Effector memory CD8-positive, alpha-beta T cell (primary cell): ENCODE measurements around the gene ZNF276.
"Not testable (repeated sequence)": the region's sequence is repeated elsewhere in the genome, so short reads cannot be mapped to it uniquely, and the experiment has no call there.

Experiments
- ATAC-seq: fragments of 150-1000 bp; cut with Tn5 transposase; replicated peaks from 2 replicates; pipeline ENCODE4 v1.10.0; 2021; ENCODE audit warnings: mild to moderate bottlenecking, moderate library complexity
- DNase-seq, 3 experiments: peaks; one replicate each; pipeline ENCODE4 v3.0.0; 2021
- H3K27ac Mint-ChIP-seq, 2 donors: one replicate each; pipeline ENCODE4 v1.8.0; 2022; ENCODE audit warnings: mild to moderate bottlenecking in 2 of 2, mixed read lengths in 2 of 2, moderate library complexity in 2 of 2
- H3K27me3 Mint-ChIP-seq, 2 donors: one replicate each; pipeline ENCODE4 v1.8.0; 2022; ENCODE audit warnings: mixed read lengths in 2 of 2
- H3K36me3 Mint-ChIP-seq: one replicate; pipeline ENCODE4 v1.8.0; 2022; ENCODE audit warnings: mild to moderate bottlenecking, moderate library complexity, mixed read lengths; ENCODE audit not compliant: insufficient read depth
- H3K4me1 Mint-ChIP-seq, 2 donors: one replicate each; pipeline ENCODE4 v1.8.0; 2022; ENCODE audit warnings: low read depth in 2 of 2, mixed read lengths in 2 of 2
- H3K4me3 Mint-ChIP-seq, 2 donors: one replicate each; pipeline ENCODE4 v1.8.0; 2022; ENCODE audit warnings: mild to moderate bottlenecking in 2 of 2, mixed read lengths in 2 of 2, moderate library complexity in 2 of 2
- H3K9me3 Mint-ChIP-seq, 2 donors: one replicate each; pipeline ENCODE4 v1.8.0; 2022; ENCODE audit warnings: mixed read lengths in 2 of 2

The ZNF276 gene

DNA sequence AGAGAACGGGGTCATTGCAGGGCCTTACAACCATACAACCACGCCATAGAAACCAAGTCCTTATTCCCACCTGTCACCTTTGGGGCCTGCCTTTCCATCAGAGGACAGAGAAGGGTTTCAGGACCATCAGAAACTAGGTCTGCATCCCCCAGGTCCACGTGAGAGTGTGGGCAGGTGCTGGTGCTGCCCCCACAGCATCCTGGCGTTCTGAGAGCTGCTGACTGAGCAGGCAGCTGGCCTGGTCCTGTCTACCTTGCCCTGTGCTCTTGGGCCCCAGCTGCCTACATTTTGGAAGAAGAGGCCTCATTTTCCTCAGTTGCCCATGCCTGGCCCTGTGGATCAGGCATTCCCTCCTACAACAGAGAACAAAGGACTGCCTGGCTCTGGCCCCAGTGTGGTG lies 21.6 kb downstream of the ZNF276 start:
- peak overlapping the region; percentile 75 to 81 for H3K27ac Mint-ChIP-seq
- H3K27me3 Mint-ChIP-seq, result no peaks in the 10 kb centered on the region
- no peaks in the 10 kb centered on the region for H3K9me3 Mint-ChIP-seq
- DNase-seq, result no peak
- H3K4me3 Mint-ChIP-seq, result no peak overlapping the region
- ATAC-seq, result peak; percentile 33
- peaks cover 8 to 22% of the 10 kb centered on the region in 2 donors for H3K4me1 Mint-ChIP-seq
- H3K36me3 Mint-ChIP-seq, result peaks cover 74% of the 10 kb centered on the region

DNA sequence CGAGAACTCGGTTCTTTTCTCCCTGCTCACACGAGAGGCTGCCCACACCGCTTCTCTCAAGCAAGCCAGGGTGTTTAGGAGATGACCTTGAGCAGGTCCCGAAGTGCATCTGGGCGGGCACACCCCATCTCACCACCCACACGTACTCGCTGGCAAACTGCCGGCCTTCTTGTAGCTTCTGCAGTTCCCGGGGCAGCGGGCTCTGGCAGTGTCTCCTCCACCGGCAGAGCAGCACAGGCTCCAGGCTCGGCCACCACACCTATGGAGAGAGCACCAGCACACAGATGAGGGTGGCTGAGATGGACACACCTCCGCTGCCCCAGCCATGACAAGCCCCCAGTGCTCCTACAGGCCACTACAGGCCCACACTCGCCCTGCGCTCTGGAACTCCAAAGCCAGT lies 23.5 kb downstream of the ZNF276 start:
- no peaks in the 10 kb centered on the region for H3K9me3 Mint-ChIP-seq
- ATAC-seq (no peak), DNase-seq (no peak)
- H3K4me3 Mint-ChIP-seq, result no peak overlapping the region
- H3K27ac Mint-ChIP-seq, result no peak overlapping the region
- H3K36me3 Mint-ChIP-seq, result peaks cover 60% of the 10 kb centered on the region
- peaks cover 6 to 19% of the 10 kb centered on the region in 2 donors for H3K4me1 Mint-ChIP-seq
- no peaks in the 10 kb centered on the region for H3K27me3 Mint-ChIP-seq

DNA sequence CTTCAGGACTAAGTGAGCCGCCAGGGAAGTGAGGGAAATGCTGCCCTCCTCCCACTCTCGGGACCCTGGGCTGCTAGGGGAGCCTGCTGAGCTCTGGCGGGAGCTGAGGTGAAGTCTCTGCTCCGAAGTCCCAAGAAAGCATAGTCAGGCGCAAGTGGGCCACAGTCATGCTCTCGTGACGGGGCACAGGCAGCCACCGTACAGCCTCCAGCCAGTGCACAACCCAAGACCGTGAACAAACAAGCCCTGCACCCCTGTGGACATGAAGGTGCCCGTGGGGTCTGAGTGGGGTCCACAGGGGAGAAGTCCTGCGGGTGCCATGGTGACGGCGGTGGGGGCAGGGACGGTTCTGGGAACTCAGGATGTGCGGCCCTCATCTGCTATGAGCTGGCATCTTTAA lies 24.7 kb downstream of the ZNF276 start:
- ATAC-seq (no peak), DNase-seq (no peak)
- H3K9me3 Mint-ChIP-seq, result no peaks in the 10 kb centered on the region
- H3K4me3 Mint-ChIP-seq, result no peak overlapping the region
- H3K36me3 Mint-ChIP-seq, result peaks cover 57% of the 10 kb centered on the region
- H3K27me3 Mint-ChIP-seq, result no peaks in the 10 kb centered on the region
- H3K4me1 Mint-ChIP-seq, result peaks cover 8 to 17% of the 10 kb centered on the region in 2 donors
- H3K27ac Mint-ChIP-seq, result peak overlapping the region in 1 of 2 donors; percentile 82

DNA sequence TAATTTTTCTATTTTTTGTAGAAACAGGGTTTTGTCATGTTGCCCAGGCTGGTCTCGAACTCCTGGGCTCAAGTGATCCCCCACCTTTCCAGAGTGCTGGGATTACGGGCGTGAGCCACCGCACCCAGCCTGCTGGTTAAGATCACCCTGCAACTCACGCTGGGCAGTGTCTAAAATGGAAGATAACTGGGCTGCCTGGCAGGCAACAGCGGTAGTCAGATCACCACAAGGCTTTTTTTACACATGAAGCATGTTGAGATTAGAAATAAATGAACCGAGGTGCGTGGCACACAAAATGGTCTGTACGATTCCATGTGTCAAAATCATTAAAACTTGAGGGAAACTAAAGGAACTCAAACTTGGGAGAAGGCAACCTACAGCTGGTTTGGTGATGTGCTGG lies 26.7 kb downstream of the ZNF276 start:
- H3K36me3 Mint-ChIP-seq, result peaks cover 37% of the 10 kb centered on the region
- no peak overlapping the region for H3K27ac Mint-ChIP-seq
- DNase-seq, result no peak
- no peaks in the 10 kb centered on the region for H3K27me3 Mint-ChIP-seq
- H3K4me3 Mint-ChIP-seq, result no peak overlapping the region
- no peaks in the 10 kb centered on the region for H3K9me3 Mint-ChIP-seq
- no peak for ATAC-seq
- peaks cover 4 to 15% of the 10 kb centered on the region in 2 donors for H3K4me1 Mint-ChIP-seq

DNA sequence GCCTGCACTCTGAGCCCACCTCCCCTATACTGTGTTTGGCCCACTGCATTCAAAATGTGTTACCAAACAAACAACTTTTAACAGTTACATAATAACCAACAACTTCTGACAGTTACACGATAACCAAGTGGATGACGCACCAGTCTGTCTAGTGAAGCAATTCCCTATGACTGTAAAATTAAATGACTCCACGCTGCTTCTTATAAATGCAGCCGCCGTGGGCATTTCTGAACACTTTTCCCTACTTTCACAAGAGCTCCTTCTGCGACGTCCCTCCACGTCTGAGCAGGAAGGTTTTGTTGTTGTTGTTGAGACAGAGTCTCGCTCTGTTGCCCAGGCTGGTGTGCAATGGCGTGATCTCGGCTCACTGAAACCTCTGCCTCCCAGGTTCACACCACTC lies 27.6 kb downstream of the ZNF276 start:
- DNase-seq (no peak), ATAC-seq (no peak)
- Mint-ChIP-seq H3K27ac (no peak overlapping the region), H3K36me3 (peaks cover 33% of the 10 kb centered on the region), H3K9me3 (no peaks in the 10 kb centered on the region), H3K27me3 (no peaks in the 10 kb centered on the region), H3K4me3 (no peak overlapping the region), H3K4me1 (peaks cover 8 to 15% of the 10 kb centered on the region in 2 donors)

DNA sequence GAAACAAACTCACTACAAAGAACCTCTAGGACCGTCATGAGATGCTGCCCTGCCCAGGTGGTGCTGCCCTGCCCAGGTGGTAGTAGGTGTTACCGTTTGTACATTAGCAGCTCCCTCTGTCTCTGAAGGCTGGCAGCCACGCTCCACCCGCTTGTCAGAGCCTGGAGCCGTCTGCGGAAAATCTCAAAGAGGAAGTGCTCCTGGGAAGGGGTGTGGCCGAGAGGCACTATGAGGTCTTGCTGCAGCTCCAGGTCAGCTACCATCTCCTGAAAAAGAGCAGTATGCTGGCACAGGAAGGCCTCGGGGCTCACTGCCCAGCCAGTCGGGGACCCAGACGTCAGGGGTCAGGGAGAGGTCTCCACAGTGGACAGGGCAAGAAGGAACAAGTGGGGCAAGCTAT lies 28.3 kb downstream of the ZNF276 start:
- Mint-ChIP-seq H3K36me3 (peaks cover 26% of the 10 kb centered on the region), H3K4me1 (peaks cover 8 to 13% of the 10 kb centered on the region in 2 donors), H3K27me3 (no peaks in the 10 kb centered on the region), H3K9me3 (no peaks in the 10 kb centered on the region), H3K27ac (peak overlapping the region in 1 of 2 donors; percentile 52), H3K4me3 (no peak overlapping the region)
- DNase-seq (no peak), ATAC-seq (no peak)

DNA sequence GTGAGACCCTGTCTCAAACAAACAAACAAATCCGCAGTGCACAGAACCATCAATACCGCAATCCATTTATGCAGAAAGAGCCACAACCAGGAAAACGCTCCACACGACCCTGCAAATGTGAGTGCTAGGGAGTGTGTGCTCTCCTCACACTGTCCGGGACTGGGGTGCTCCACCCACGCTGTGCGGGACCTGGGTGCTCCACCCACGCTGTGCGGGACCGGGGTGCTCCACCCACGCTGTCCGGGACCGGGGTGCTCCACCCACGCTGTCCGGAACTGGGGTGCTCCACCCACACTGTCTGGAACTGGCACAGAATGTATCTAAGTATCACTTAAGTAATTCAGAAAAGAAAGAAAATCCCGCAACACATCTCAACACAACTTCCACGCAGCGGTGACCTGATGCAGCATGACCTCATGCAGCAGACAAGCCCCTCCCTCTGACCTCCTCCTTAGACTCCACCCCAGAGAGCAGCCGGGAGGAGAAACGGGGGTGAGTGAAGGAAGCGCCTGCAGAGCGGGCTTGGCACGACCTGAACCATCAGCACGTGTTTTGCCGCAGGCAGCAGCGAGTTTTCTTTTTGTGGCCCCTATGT lies 38.5 kb downstream of the ZNF276 start:
- peaks cover 30 to 32% of the 10 kb centered on the region in 2 donors for H3K4me1 Mint-ChIP-seq
- peaks cover 27% of the 10 kb centered on the region for H3K36me3 Mint-ChIP-seq
- peak overlapping the region; percentile 83 to 84 for H3K4me3 Mint-ChIP-seq

DNA sequence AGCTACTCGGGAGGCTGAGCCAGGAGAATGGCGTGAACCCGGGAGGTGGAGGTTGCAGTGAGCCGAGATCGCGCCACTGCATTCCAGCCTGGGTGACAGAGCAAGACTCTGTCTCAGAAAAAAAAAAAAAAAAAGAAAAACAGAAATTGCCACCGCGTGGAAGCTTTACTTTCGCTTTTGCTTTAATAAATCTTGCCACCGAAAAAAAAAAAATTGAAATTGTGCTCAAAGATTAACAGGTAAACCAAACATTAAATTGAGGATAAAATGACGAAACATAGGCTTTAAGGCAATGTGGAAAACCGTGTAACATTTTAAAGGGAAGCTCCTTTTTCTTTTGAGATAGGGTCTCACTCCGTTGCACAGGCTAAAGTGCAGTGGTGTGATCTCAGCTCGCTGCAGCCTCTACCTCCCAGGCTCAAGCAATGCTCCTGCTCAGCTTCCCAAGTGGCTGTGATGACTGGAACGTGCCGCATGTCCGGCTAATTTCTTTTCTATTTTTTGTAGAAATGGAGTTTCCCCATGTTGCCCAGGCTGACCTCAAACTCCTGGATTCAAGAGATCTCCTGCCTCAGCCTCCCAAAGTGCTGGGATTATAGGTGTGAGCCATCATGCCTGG lies 40.1 kb downstream of the ZNF276 start:
- peak overlapping the region; percentile 83 to 84 for H3K4me3 Mint-ChIP-seq
- ATAC-seq, result peak; percentile 57
- peaks cover 37 to 38% of the 10 kb centered on the region in 2 donors for H3K4me1 Mint-ChIP-seq

More for the DNA sequence above, 38.5 kb downstream of the ZNF276 start:
- Mint-ChIP-seq H3K27ac (peak overlapping the region; percentile 97), H3K9me3 (no peaks in the 10 kb centered on the region), H3K27me3 (no peaks in the 10 kb centered on the region)
- ATAC-seq (peak; percentile 28), DNase-seq (no peak)

DNA sequence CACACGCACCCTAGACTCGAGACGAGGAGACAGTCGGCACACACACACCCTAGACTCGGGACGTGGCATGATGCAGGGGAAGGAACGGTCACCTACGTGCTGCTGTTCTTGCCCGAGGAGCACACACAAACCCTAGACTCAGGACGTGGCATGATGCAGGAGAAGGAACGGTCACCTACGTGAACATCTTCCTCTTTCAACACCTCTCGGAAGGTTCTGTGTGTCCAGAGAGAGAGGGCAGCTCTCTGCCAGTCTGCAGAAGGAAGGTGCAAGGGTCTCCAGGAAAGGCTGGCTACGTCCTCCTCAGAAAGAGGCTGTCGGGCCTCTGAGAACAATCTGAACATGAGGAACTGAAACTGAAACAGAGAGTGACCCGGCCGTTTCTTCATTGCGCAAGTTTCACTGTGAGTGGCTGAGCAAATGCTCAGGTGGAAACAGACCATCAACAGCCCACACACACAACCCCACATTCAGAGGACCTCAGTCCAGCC lies 43.4 kb downstream of the ZNF276 start:
- ATAC-seq (peak; percentile 77), DNase-seq (peak; percentile 23 to 36 (median 23))
- Mint-ChIP-seq H3K27ac (peak overlapping the region; percentile 91 to 98), H3K9me3 (no peaks in the 10 kb centered on the region), H3K4me3 (peak overlapping the region; percentile 83 to 93), H3K4me1 (peaks cover 37 to 38% of the 10 kb centered on the region in 2 donors), H3K27me3 (no peaks in the 10 kb centered on the region), H3K36me3 (peaks cover 23% of the 10 kb centered on the region)

More for the DNA sequence above, 40.1 kb downstream of the ZNF276 start:
- H3K36me3 Mint-ChIP-seq, result peaks cover 25% of the 10 kb centered on the region
- DNase-seq, result no peak
- H3K9me3 Mint-ChIP-seq, result no peaks in the 10 kb centered on the region
- H3K27ac Mint-ChIP-seq, result peak overlapping the region; percentile 97
- no peaks in the 10 kb centered on the region for H3K27me3 Mint-ChIP-seq

DNA sequence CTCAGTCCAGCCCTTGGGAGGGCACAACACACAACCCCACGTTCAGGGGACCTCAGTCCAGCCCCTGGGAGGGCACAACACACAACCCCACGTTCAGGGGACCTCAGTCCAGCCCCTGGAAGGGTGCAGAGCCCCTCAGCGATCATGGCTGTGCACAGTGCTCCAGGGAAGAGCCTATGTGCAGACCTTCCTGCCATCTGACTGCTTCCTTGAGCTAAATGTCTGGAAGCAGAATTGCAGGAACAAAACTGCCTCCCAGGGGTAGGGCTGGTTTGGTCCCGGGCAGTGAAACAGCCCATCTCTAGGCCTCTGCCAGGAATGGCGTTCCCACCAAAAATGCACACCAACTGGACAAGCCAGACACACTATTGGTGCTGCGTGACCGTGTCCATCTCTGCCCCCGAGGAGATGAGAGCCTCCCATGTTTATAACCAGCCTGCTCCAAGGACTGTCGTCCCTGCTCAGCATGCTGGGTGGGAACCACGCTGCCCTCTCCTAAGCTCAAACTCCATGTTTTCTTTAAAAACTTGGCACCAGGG lies 44.0 kb downstream of the ZNF276 start:
- Mint-ChIP-seq H3K4me3 (peak overlapping the region; percentile 83 to 93), H3K9me3 (no peaks in the 10 kb centered on the region), H3K36me3 (peaks cover 23% of the 10 kb centered on the region), H3K4me1 (peaks cover 34 to 36% of the 10 kb centered on the region in 2 donors), H3K27me3 (no peaks in the 10 kb centered on the region), H3K27ac (peak overlapping the region; percentile 91 to 98)
- no peak for DNase-seq
- ATAC-seq, result no peak

DNA sequence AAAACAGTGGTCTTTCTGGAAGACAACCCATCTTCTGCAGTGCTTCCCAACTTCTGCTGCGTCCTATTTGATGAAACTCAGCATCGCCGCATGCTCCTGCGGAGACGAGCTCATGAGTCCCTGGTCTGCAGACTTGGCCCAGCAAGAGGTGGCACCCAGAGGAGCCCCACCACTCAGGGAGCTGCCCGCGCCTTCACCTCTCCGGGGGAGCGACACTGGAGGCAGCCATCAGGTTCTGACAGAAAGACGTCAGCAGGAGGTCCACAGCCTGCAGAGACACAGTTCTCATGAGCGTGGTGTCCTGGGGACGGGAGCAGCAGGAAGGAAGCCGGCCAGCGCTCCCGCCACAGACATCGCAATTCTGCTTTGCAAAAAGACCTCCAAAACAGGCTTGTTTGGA lies 49.0 kb downstream of the ZNF276 start:
- Mint-ChIP-seq H3K9me3 (no peaks in the 10 kb centered on the region), H3K4me3 (no peak overlapping the region), H3K27me3 (no peaks in the 10 kb centered on the region), H3K27ac (no peak overlapping the region), H3K36me3 (no peaks in the 10 kb centered on the region), H3K4me1 (peaks cover 1 to 2% of the 10 kb centered on the region in 2 donors)
- ATAC-seq (no peak), DNase-seq (no peak)

DNA sequence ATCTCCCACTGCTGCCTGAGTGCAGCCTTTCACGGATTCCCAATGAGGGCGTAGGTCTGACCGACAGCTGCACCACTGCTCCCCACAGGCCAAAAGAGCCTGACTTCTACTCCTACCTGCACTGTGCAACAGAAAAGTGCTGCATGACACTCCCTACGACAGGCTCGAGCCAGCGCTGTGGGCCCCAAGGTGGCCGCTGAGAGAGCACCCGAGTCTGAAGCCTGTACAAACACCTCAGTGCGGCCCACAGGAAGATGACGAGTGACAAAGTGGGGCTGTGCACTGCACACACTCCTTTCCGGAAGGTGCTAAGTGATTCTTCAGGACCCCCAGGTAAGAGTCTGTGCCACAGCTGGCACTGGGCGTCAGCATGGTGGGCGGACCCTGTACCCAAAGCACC lies 53.9 kb downstream of the ZNF276 start:
- no peak for DNase-seq
- Mint-ChIP-seq H3K4me3 (no peak overlapping the region), H3K27ac (peak overlapping the region in 1 of 2 donors; percentile 25), H3K27me3 (no peaks in the 10 kb centered on the region), H3K36me3 (peaks cover 4% of the 10 kb centered on the region), H3K9me3 (no peaks in the 10 kb centered on the region), H3K4me1 (no peaks in the 10 kb centered on the region)
- no peak for ATAC-seq

DNA sequence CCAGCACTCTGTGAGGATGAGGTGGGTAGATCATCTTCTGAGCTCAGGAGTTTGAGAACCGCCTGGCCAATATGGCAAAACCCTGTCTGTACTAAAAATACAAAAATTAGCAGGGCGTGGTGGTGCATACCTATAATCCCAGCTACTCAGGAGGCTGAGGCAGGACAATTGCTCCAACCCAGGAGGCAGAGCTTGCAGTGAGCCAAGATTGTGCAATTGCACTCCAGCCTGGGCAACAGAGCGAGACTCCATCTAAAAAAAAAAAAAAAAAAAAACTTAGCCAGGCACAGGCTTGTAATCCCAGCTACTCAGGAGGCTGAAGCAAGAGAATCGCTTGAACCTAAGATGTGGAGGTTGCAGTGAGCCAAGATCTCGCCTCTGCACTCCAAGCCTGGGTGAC lies 56.9 kb downstream of the ZNF276 start:
- not testable (repeated sequence) for ATAC-seq, H3K9me3 Mint-ChIP-seq, H3K27ac Mint-ChIP-seq, H3K4me3 Mint-ChIP-seq, H3K27me3 Mint-ChIP-seq, H3K36me3 Mint-ChIP-seq, H3K4me1 Mint-ChIP-seq, DNase-seq
